ENCODE measurements around the gene DAPK3.
"Not testable (repeated sequence)": the region's sequence is repeated elsewhere in the genome, so short reads cannot be mapped to it uniquely, and the experiment has no call there.

The DAPK3 gene

GRCh38 chr19:3952755-3953276 lies 18.1 kb downstream of the DAPK3 start:
- not testable (repeated sequence) for DNase-seq

- DNase-seq = no peak
Measured at GRCh38 chr19:3950871-3951861, 19.7 kb downstream of the DAPK3 start.

GRCh38 chr19:3949997-3950859 lies 20.7 kb downstream of the DAPK3 start:
- no peak for DNase-seq

GRCh38 chr19:3949294-3949693 lies 21.6 kb downstream of the DAPK3 start:
- DNase-seq = no peak

GRCh38 chr19:3947316-3947933 lies 23.5 kb downstream of the DAPK3 start:
- DNase-seq = not testable (repeated sequence)

GRCh38 chr19:3945838-3946237 lies 25.1 kb downstream of the DAPK3 start:
- DNase-seq = no peak

GRCh38 chr19:3944018-3944721 lies 26.7 kb downstream of the DAPK3 start:
- DNase-seq = no peak

- DNase-seq = no peak
Measured at GRCh38 chr19:3942790-3943409, 28.0 kb downstream of the DAPK3 start.

GRCh38 chr19:3938300-3938950 lies 32.5 kb downstream of the DAPK3 start:
- DNase-seq = not testable (repeated sequence)

- no peak for DNase-seq
Measured at GRCh38 chr19:3936506-3937442, 34.1 kb downstream of the DAPK3 start.

- DNase-seq = no peak
Measured at GRCh38 chr19:3932931-3933810, 37.7 kb downstream of the DAPK3 start, which contains the start of gene NMRK2. TSS of gene NMRK2 (plus strand) at chr19:3933069. CDS start at chr19:3933672, 603 bp downstream.

- DNase-seq = no peak
Measured at GRCh38 chr19:3931041-3931440, 39.9 kb downstream of the DAPK3 start.

- DNase-seq = no peak
Measured at GRCh38 chr19:3923912-3924311, 47.0 kb downstream of the DAPK3 start.

GRCh38 chr19:3923096-3923758 lies 47.7 kb downstream of the DAPK3 start:
- no peak for DNase-seq

GRCh38 chr19:3919793-3920192 lies 51.1 kb downstream of the DAPK3 start:
- DNase-seq = no peak

GRCh38 chr19:3916033-3916432 lies 54.9 kb downstream of the DAPK3 start:
- no peak for DNase-seq

GRCh38 chr19:3914199-3914598 lies 56.7 kb downstream of the DAPK3 start:
- DNase-seq = no peak

- DNase-seq = no peak
Measured at GRCh38 chr19:3910105-3910504, 60.8 kb downstream of the DAPK3 start.

All from activated CD4-positive, alpha-beta T cell treated with anti-CD3 and anti-CD28 coated beads, Interleukin-2, Interleukin-6, amounts not matched to agents 100 ng/mL and 50 ng/mL, durations not matched to agents 16 hours and 8 hours (primary cell).